Lower leg skin (tissue), 4 donors: ENCODE measurements around the gene TULP4. TPM values are rescaled to one million over a fixed set of nuclear protein-coding genes. Genes with fewer than 3 reads are reported as not detected.
A peak's percentile ranks its signal among the peaks of the same experiment; 100 is the strongest.
"Not testable (repeated sequence)": the region's sequence is repeated elsewhere in the genome, so short reads cannot be mapped to it uniquely, and the experiment has no call there.

Source experiments
- DNase-seq, 2 donors: peaks; one replicate each; pipeline ENCODE4 v3.0.0-alpha.2; 2019; ENCODE audit warnings: low spot score in 2 of 2
- H3K4me3 ChIP-seq: fragments of 200-600 bp; sonication (generic); 2 replicates; pipeline ENCODE4 v1.5.1; 2017; ENCODE audit warnings: mild to moderate bottlenecking, low read depth; ENCODE audit not compliant: poor library complexity, severe bottlenecking
- CTCF ChIP-seq, 3 donors: fragments of 450-650 bp; IDR thresholded peaks; one replicate each; pipeline ENCODE4 v1.5.1; 2016; ENCODE audit warnings: antibody characterized with exemption in 3 of 3, mild to moderate bottlenecking in 3 of 3, moderate library complexity in 2 of 3
- POLR2A ChIP-seq, 2 donors: fragments of 450-650 bp; IDR thresholded peaks; one replicate each; pipeline ENCODE4 v1.6.1; 2016 to 2017; ENCODE audit warnings: antibody characterized with exemption in 2 of 2, mild to moderate bottlenecking in 1 of 2, moderate library complexity in 1 of 2
- WGBS, 2 donors: methylation state at CpG; one replicate each; pipeline ENCODE4 v1.1.5; 2018; 5-methylcytosine and 5-hydroxymethylcytosine counted together
- intact Hi-C: fragments of 100-400 bp; cut with DNase I; formaldehyde crosslinking; loops from one replicate; pipeline ENCODE4 v1.15.0; 2023; ENCODE audit warnings: low total_unique reads
- total RNA-seq, 4 donors: library from RNA; depleted of rRNA; stranded (reverse); fragments of >200 nt; gene quantifications; one replicate each; pipeline ENCODE4 v1.1.0, GENCODE V29; 2016

Gene TULP4
- total RNA-seq, 4 donors from 2014 or later, result 141 to 198 (median 148) TPM

- intact Hi-C loops, result no loop called here
- DNase-seq, result no peak
- TF ChIP-seq POLR2A (IDR thresholded peaks at IDR 0.05), result no peak
- no peak for TF ChIP-seq CTCF (IDR thresholded peaks at IDR 0.05)
- WGBS, 2 donors, result 62 to 69% methylated on average over 5 of the region's 5 CpGs
- H3K4me3 ChIP-seq, result no peak overlapping the region
These were observed 205.3 kb downstream of the TULP4 start for GRCh38 chr6:158517581-158517980.

GRCh38 chr6:158518191-158519127, 206.2 kb downstream of the TULP4 start:
- no peak overlapping the region for H3K4me3 ChIP-seq
- intact Hi-C loops, result no loop called here
- 6 to 7% methylated on average over 18 of the region's 18 CpGs for WGBS, 2 donors
- no peak for TF ChIP-seq POLR2A (IDR thresholded peaks at IDR 0.05)
- TF ChIP-seq CTCF (IDR thresholded peaks at IDR 0.05), result no peak
- DNase-seq, result peak in 1 of 2 donors; percentile 26

- intact Hi-C loops, result no loop called here
- 34 to 54% methylated on average over 3 of the region's 3 CpGs for WGBS, 2 donors
- DNase-seq, result no peak
- TF ChIP-seq CTCF (IDR thresholded peaks at IDR 0.05) (no peak), POLR2A (IDR thresholded peaks at IDR 0.05) (no peak)
- H3K4me3 ChIP-seq, result no peak overlapping the region
These were observed 207.0 kb downstream of the TULP4 start for GRCh38 chr6:158519300-158519699.

DNA sequence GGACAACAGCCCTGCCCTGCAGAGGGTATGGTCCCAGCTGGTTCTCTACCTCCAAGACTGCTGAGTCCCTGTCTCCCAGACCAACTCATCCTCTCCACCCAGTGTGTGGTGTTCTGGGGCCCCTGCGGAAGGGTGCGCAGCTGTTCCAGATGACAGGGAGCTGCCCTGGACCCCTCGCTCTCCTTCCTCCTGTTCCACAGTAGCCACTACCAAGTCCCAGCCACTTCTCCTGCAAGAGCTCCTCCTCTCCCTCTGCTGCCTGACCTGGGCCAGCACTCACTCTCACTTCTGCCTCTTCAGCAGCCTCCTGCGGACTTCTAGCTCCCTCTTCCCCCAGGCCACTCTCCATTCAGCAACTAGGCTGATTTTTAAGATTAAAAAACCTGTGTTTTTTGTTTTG, 207.5 kb downstream of the TULP4 start:
- no peak overlapping the region for H3K4me3 ChIP-seq
- TF ChIP-seq CTCF (IDR thresholded peaks at IDR 0.05), result no peak
- no peak for TF ChIP-seq POLR2A (IDR thresholded peaks at IDR 0.05)
- intact Hi-C loops, result no loop called here
- 54 to 62% methylated on average over 4 of the region's 4 CpGs for WGBS, 2 donors
- DNase-seq, result no peak

DNA sequence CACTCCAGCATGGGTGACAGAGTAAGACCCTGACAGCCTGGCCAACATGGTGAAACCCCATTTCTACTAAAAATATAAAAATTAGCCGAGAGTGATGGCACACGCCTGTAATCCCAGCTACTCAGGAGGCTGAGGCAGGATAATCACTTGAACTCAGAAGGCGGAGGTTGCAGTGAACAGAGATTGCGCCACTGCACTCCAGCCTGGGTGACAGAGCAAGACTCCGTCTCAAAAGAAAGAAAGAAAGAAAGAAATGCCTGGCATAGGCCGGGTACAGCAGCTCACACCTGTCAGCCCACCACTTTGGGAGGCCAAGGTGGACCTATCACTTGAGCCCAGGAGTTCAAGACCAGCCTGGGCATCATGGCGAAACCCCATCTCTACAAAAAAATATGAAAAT, 208.7 kb downstream of the TULP4 start:
- DNase-seq, H3K4me3 ChIP-seq, intact Hi-C loops: not testable (repeated sequence)
- 88 to 91% methylated on average over 7 of the region's 7 CpGs for WGBS, 2 donors

- 84 to 93% methylated on average over 1 of the region's 1 CpG for whole genome bisulfite sequencing, 2 donors
- TF ChIP-seq CTCF (IDR thresholded peaks at IDR 0.05), result no peak
- no peak for TF ChIP-seq POLR2A (IDR thresholded peaks at IDR 0.05)
These were observed 209.5 kb downstream of the TULP4 start for GRCh38 chr6:158521759-158522158.

More at GRCh38 chr6:158521759-158522158, 209.5 kb downstream of the TULP4 start:
- H3K4me3 ChIP-seq, result no peak overlapping the region
- intact Hi-C loops, result no loop called here
- DNase-seq, result no peak
